HUES64 (cell line): ENCODE data around the gene CHI3L1.

Experiments
- H3K27ac ChIP-seq: 2 replicates; pipeline ENCODE4 v1.7.0; 2013; ENCODE audit warnings: low read depth, low read length, inconsistent platforms
- H3K27me3 ChIP-seq: 2 replicates; pipeline ENCODE4 v1.6.1; 2013; ENCODE audit warnings: mild to moderate bottlenecking, low read length; ENCODE audit not compliant: insufficient read depth
- H3K36me3 ChIP-seq: 2 replicates; pipeline ENCODE4 v1.6.1; 2013; ENCODE audit warnings: mild to moderate bottlenecking, low read length; ENCODE audit not compliant: insufficient read depth
- H3K4me1 ChIP-seq: 2 replicates; pipeline ENCODE4 v1.6.1; 2013; ENCODE audit warnings: mild to moderate bottlenecking, low read length, moderate library complexity; ENCODE audit not compliant: insufficient read depth
- H3K4me3 ChIP-seq: 2 replicates; pipeline ENCODE4 v1.5.1; 2013; ENCODE audit warnings: mild to moderate bottlenecking, low read length, moderate library complexity
- H3K9ac ChIP-seq: 2 replicates; pipeline ENCODE4 v1.6.1; 2013; ENCODE audit warnings: mild to moderate bottlenecking, low read depth, low read length
- H3K9me3 ChIP-seq: 2 replicates; pipeline ENCODE4 v1.6.1; 2013; ENCODE audit warnings: low read depth, low read length; ENCODE audit not compliant: insufficient read depth
- WGBS: fragments of 150-250, 120-280 bp; methylation state at CpG from one replicate; pipeline ENCODE4 v1.1.7; 2013; ENCODE audit warnings: missing lambda C conversion rate; 5-methylcytosine and 5-hydroxymethylcytosine counted together

The CHI3L1 gene

DNA sequence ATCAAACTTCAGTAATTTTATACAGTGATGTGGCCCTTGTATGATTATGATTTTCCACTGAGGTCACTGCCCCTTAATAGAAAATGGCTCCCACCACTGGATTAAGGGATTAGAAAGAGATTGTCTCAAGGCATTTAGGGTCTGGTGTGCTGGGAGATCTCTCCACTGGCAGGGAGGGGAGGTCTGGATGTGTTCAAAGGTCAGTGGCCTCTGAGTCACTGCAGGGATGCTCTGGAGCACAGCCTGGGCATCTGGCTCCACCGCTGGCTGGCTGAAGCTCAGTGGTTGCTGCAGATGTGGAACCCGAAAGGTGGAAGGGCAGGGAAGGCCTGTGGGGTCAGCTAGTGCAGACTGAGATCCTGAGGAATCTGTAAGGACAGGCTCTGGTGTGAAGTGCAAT is 18.3 kb upstream of the CHI3L1 start:
- WGBS = 87% methylated on average over 2 of the region's 2 CpGs
- H3K27ac ChIP-seq = no peak overlapping the region
- H3K9ac ChIP-seq = no peak overlapping the region
- no peaks in the 10 kb centered on the region for H3K36me3 ChIP-seq
- no peaks in the 10 kb centered on the region for H3K27me3 ChIP-seq
- H3K4me3 ChIP-seq = no peak overlapping the region
- no peaks in the 10 kb centered on the region for H3K4me1 ChIP-seq
- no peaks in the 10 kb centered on the region for H3K9me3 ChIP-seq

DNA sequence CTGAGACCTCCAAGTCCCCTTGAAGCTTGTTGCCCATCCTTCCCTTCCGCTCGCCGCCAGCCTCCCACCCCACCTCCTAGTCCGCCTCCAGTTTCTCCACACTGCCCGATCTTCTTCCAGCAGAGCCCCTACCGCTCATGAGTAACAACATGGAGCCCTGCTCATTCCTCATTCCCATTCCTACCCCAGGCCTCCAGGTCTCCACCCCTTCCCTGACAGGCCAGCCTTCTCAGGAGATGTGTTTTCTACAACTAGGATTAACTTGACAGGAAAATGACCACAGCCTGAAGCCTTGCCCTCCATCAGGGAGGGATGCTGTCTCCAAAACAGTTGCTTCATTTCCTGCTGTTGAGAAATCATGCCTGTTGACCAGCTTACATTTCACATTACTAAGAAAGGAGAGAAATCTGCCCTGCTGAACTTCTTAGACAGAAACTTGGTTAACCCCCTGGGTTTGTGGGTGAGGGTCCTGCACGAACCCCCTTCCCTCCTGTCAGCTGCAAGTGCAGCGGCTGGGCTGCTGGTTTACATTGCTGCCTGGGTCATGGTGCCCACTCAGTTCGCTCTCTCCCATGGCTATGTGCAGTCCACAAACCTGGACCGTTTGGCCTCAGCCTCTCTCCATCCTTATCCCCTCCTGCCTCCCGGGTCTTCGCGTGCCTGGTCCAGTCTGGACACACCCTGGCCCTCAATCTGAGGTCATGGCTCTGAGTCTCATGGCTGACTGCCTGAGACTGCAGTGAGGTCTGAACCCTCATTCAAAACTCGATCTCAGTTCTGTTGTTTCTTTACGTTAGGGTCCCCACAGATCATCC is 16.1 kb upstream of the CHI3L1 start:
- Histone ChIP-seq H3K4me1 (no peaks in the 10 kb centered on the region), H3K36me3 (no peaks in the 10 kb centered on the region), H3K27me3 (no peaks in the 10 kb centered on the region), H3K9ac (no peak overlapping the region), H3K9me3 (no peaks in the 10 kb centered on the region), H3K27ac (no peak overlapping the region), H3K4me3 (no peak overlapping the region)
- WGBS = 91% methylated on average over 15 of the region's 15 CpGs

- 89% methylated on average over 10 of the region's 10 CpGs for WGBS
- Histone ChIP-seq H3K9ac (no peak overlapping the region), H3K36me3 (no peaks in the 10 kb centered on the region), H3K27ac (no peak overlapping the region), H3K27me3 (no peaks in the 10 kb centered on the region), H3K4me3 (no peak overlapping the region), H3K9me3 (no peaks in the 10 kb centered on the region), H3K4me1 (no peaks in the 10 kb centered on the region; the same call in 1 of the 2 replicates)
These were observed 15.2 kb upstream of the CHI3L1 start for GRCh38 chr1:203201516-203202205.

- Histone ChIP-seq H3K27ac (no peak overlapping the region), H3K4me3 (no peak overlapping the region), H3K27me3 (no peaks in the 10 kb centered on the region), H3K9ac (no peak overlapping the region), H3K36me3 (no peaks in the 10 kb centered on the region), H3K9me3 (no peaks in the 10 kb centered on the region), H3K4me1 (no peaks in the 10 kb centered on the region; the same call in 1 of the 2 replicates)
- WGBS = 89% methylated on average over 1 of the region's 1 CpG
These were observed 14.4 kb upstream of the CHI3L1 start for GRCh38 chr1:203200916-203201315.

- Histone ChIP-seq H3K9ac (no peak overlapping the region), H3K4me3 (no peak overlapping the region), H3K4me1 (no peaks in the 10 kb centered on the region; the same call in 1 of the 2 replicates), H3K9me3 (no peaks in the 10 kb centered on the region), H3K36me3 (no peaks in the 10 kb centered on the region), H3K27me3 (no peaks in the 10 kb centered on the region), H3K27ac (no peak overlapping the region)
- WGBS = 88% methylated on average over 8 of the region's 8 CpGs
These were observed 13.5 kb upstream of the CHI3L1 start for GRCh38 chr1:203199816-203200571.

GRCh38 chr1:203199481-203199815 is 12.9 kb upstream of the CHI3L1 start:
- H3K9ac ChIP-seq = no peak overlapping the region
- no peaks in the 10 kb centered on the region; the same call in 1 of the 2 replicates for H3K4me1 ChIP-seq
- no peaks in the 10 kb centered on the region for H3K36me3 ChIP-seq
- H3K4me3 ChIP-seq = no peak overlapping the region
- no peaks in the 10 kb centered on the region for H3K9me3 ChIP-seq
- no peaks in the 10 kb centered on the region for H3K27me3 ChIP-seq
- H3K27ac ChIP-seq = no peak overlapping the region
- 96% methylated on average over 6 of the region's 6 CpGs for WGBS

- H3K36me3 ChIP-seq = no peaks in the 10 kb centered on the region
- no peak overlapping the region for H3K4me3 ChIP-seq
- no peaks in the 10 kb centered on the region; the same call in 1 of the 2 replicates for H3K4me1 ChIP-seq
- no peak overlapping the region for H3K27ac ChIP-seq
- no peak overlapping the region for H3K9ac ChIP-seq
- H3K9me3 ChIP-seq = no peaks in the 10 kb centered on the region
- no peaks in the 10 kb centered on the region for H3K27me3 ChIP-seq
- 94% methylated on average over 3 of the region's 3 CpGs for WGBS
These were observed 12.5 kb upstream of the CHI3L1 start for GRCh38 chr1:203199002-203199401.

- no peaks in the 10 kb centered on the region; the same call in 1 of the 2 replicates for H3K4me1 ChIP-seq
- no peak overlapping the region for H3K27ac ChIP-seq
- no peaks in the 10 kb centered on the region for H3K9me3 ChIP-seq
- no peaks in the 10 kb centered on the region for H3K27me3 ChIP-seq
- H3K9ac ChIP-seq = no peak overlapping the region
- 52% methylated on average over 3 of the region's 3 CpGs for WGBS
- H3K4me3 ChIP-seq = no peak overlapping the region
- H3K36me3 ChIP-seq = no peaks in the 10 kb centered on the region
These were observed 11.1 kb upstream of the CHI3L1 start for GRCh38 chr1:203197625-203198024.

- no peaks in the 10 kb centered on the region for H3K9me3 ChIP-seq
- H3K4me1 ChIP-seq = no peaks in the 10 kb centered on the region; the same call in 1 of the 2 replicates
- no peaks in the 10 kb centered on the region for H3K27me3 ChIP-seq
- no peak overlapping the region for H3K27ac ChIP-seq
- 93% methylated on average over 3 of the region's 3 CpGs for WGBS
- no peak overlapping the region for H3K9ac ChIP-seq
- H3K4me3 ChIP-seq = no peak overlapping the region
- no peaks in the 10 kb centered on the region for H3K36me3 ChIP-seq
These were observed 9.9 kb upstream of the CHI3L1 start for GRCh38 chr1:203196371-203196770.

- H3K9ac ChIP-seq = no peak overlapping the region
- peaks cover 20% of the 10 kb centered on the region for H3K4me1 ChIP-seq
- no peaks in the 10 kb centered on the region for H3K36me3 ChIP-seq
- no peak overlapping the region for H3K4me3 ChIP-seq
- no peak overlapping the region for H3K27ac ChIP-seq
- WGBS = 97% methylated on average over 2 of the region's 2 CpGs
- H3K27me3 ChIP-seq = no peaks in the 10 kb centered on the region
- no peaks in the 10 kb centered on the region for H3K9me3 ChIP-seq
These were observed 4.4 kb upstream of the CHI3L1 start for GRCh38 chr1:203190949-203191348.

- no peak overlapping the region for H3K4me3 ChIP-seq
- no peaks in the 10 kb centered on the region for H3K9me3 ChIP-seq
- no peaks in the 10 kb centered on the region for H3K36me3 ChIP-seq
- H3K27ac ChIP-seq = no peak overlapping the region
- no peaks in the 10 kb centered on the region for H3K27me3 ChIP-seq
- WGBS = 74% methylated on average over 7 of the region's 7 CpGs
- no peak overlapping the region for H3K9ac ChIP-seq
- H3K4me1 ChIP-seq = peaks cover 25% of the 10 kb centered on the region
These were observed 3.4 kb upstream of the CHI3L1 start for GRCh38 chr1:203189951-203190352.
